K562 (cell line): ENCODE data around the gene CACNA1C.

Experiments used
- ARID3A ChIP-seq: IDR thresholded peaks from 2 replicates; pipeline ENCODE4 v1.6.1; 2012; ENCODE audit warnings: low read depth, low read length, improper control_type of control experiment, borderline replicate concordance
- CREB1 ChIP-seq, 2 experiments: sonication (generic) in 1 of 2; formaldehyde crosslinking in 1 of 2; IDR thresholded peaks; 2 replicates each; pipeline versions ENCODE4 v1.6.1 to v1.8.0; 2012 to 2022; ENCODE audit warnings: inconsistent platforms in 1 of 2, mild to moderate bottlenecking in 1 of 2, missing genetic modification reagents in 1 of 2, moderate library complexity in 1 of 2
- CTCF ChIP-seq, 3 experiments: IDR thresholded peaks in 2 of 3; conservative IDR thresholded peaks in 1 of 3; 2 replicates each; pipeline ENCODE4 v1.5.1; 2011 to 2012; ENCODE audit warnings: low read length in 3 of 3, mild to moderate bottlenecking in 3 of 3, control low read depth in 2 of 3, improper control_type of control experiment in 1 of 3, inconsistent platforms in 1 of 3, low read depth in 1 of 3, mixed read lengths in 1 of 3, moderate library complexity in 1 of 3; ENCODE audit not compliant: insufficient read depth in 2 of 3
- FIP1L1 ChIP-seq: fragments of 200-400 bp; formaldehyde crosslinking; IDR thresholded peaks from 2 replicates; pipeline ENCODE4 v1.6.1; 2018; ENCODE audit warnings: mild to moderate bottlenecking, low read depth, low read length; ENCODE audit not compliant: poor library complexity, severe bottlenecking
- NELFE ChIP-seq: IDR thresholded peaks from 2 replicates; pipeline ENCODE4 v1.6.1; 2011; ENCODE audit warnings: mild to moderate bottlenecking; ENCODE audit not compliant: insufficient read depth, insufficient read length
- POLR2H ChIP-seq: IDR thresholded peaks from 2 replicates; pipeline ENCODE4 v1.6.1; 2016; ENCODE audit warnings: missing genetic modification characterization, low read depth, mild to moderate bottlenecking, control low read depth, missing compliant biosample characterization, moderate library complexity
- RAD21 ChIP-seq, 2 experiments: fragments of 250-450 bp in 1 of 2; fragments of 450-650 bp in 1 of 2; sonication (Bioruptor Pico) in 1 of 2; formaldehyde crosslinking in 1 of 2; IDR thresholded peaks in 1 of 2; conservative IDR thresholded peaks in 1 of 2; 2 replicates each; pipeline versions ENCODE4 v1.4.0 to v1.8.0; 2020 to 2022; ENCODE audit warnings: mild to moderate bottlenecking in 2 of 2, moderate library complexity in 1 of 2
- REST ChIP-seq, 2 experiments: fragments of 450-650 bp; formaldehyde crosslinking in 1 of 2; IDR thresholded peaks; 2 replicates each; pipeline versions ENCODE4 v1.4.0 to v1.6.1; 2014 to 2020; ENCODE audit warnings: mild to moderate bottlenecking in 2 of 2, borderline replicate concordance in 1 of 2, low read depth in 1 of 2
- SUPT5H ChIP-seq: fragments of 450-650 bp; IDR thresholded peaks from 2 replicates; pipeline ENCODE4 v1.6.1; 2016
- TEAD4 ChIP-seq, 2 experiments: sonication (generic) in 1 of 2; formaldehyde crosslinking in 1 of 2; IDR thresholded peaks; 2 replicates each; pipeline versions ENCODE4 v1.6.1 to v1.8.0; 2012 to 2022; ENCODE audit warnings: borderline replicate concordance in 1 of 2, inconsistent platforms in 1 of 2, low read length in 1 of 2, mild to moderate bottlenecking in 1 of 2, missing genetic modification reagents in 1 of 2
- ZBED1 ChIP-seq: IDR thresholded peaks from 2 replicates; pipeline ENCODE4 v1.6.1; 2014

GRCh38 chr12:2287589-2287988 lies 234.8 kb downstream of the CACNA1C start:
- TF ChIP-seq RAD21 (CRISPR knock-in tag; conservative IDR thresholded peaks at IDR 0.05 in 1 of 2, IDR thresholded peaks at IDR 0.05 in 1 of 2) = no peak
- TF ChIP-seq CTCF (IDR thresholded peaks at IDR 0.05 in 2 of 3, conservative IDR thresholded peaks at IDR 0.05 in 1 of 3; ENCODE audit: insufficient read depth in 2 of 3, low read depth in 1 of 3, low read length in 3 of 3) = no peak
- no peak for TF ChIP-seq SUPT5H
- TF ChIP-seq ARID3A = no peak
- no peak for TF ChIP-seq FIP1L1
- TF ChIP-seq CREB1 (IDR thresholded peaks at IDR 0.05) = no peak
- no peak for TF ChIP-seq CREB1 (CRISPR knock-in tag; IDR thresholded peaks at IDR 0.05)
- no peak for TF ChIP-seq POLR2H (tag)
- TF ChIP-seq TEAD4 (IDR thresholded peaks at IDR 0.05; ENCODE audit: low read length) = no peak
- TF ChIP-seq TEAD4 (CRISPR knock-in tag; IDR thresholded peaks at IDR 0.05; ENCODE audit: borderline replicate concordance) = no peak
- no peak for TF ChIP-seq NELFE
- TF ChIP-seq ZBED1 = no peak
- TF ChIP-seq REST (IDR thresholded peaks at IDR 0.05; ENCODE audit: borderline replicate concordance) = no peak
- no peak for TF ChIP-seq REST (CRISPR knock-in tag; IDR thresholded peaks at IDR 0.05; ENCODE audit: low read depth)
